Type B pancreatic cell (in vitro differentiated cells): ENCODE data around the gene HPCAL1. TPM values are rescaled to one million over a fixed set of nuclear protein-coding genes. Genes with fewer than 3 reads are reported as not detected.
A peak's percentile ranks its signal among the peaks of the same experiment; 100 is the strongest.

Source experiments
- DNase-seq: peaks from one replicate; pipeline ENCODE4 v3.0.0; 2021; ENCODE audit warnings: mixed read lengths; ENCODE audit not compliant: unreplicated experiment; ENCODE audit errors: extremely low spot score
- H3K27ac Mint-ChIP-seq: 2 replicates; pipeline ENCODE4 v1.8.0; 2021; ENCODE audit warnings: mild to moderate bottlenecking, mixed read lengths
- H3K27me3 Mint-ChIP-seq: 2 replicates; pipeline ENCODE4 v1.8.0; 2021; ENCODE audit warnings: mixed read lengths
- H3K36me3 Mint-ChIP-seq: 2 replicates; pipeline ENCODE4 v1.8.0; 2021; ENCODE audit warnings: mixed read lengths
- H3K4me1 Mint-ChIP-seq: one replicate; pipeline ENCODE4 v1.8.0; 2021; ENCODE audit warnings: mixed read lengths; ENCODE audit not compliant: unreplicated experiment
- H3K4me3 Mint-ChIP-seq: 2 replicates; pipeline ENCODE4 v1.8.0; 2021; ENCODE audit warnings: mild to moderate bottlenecking, mixed read lengths
- H3K9me3 Mint-ChIP-seq: 2 replicates; pipeline ENCODE4 v1.8.0; 2021; ENCODE audit warnings: mixed read lengths
- CTCF ChIP-seq: fragments of 200-600 bp; sonication (generic); conservative IDR thresholded peaks from 2 replicates; pipeline ENCODE4 v1.5.0; 2021; ENCODE audit warnings: antibody characterized with exemption, mild to moderate bottlenecking
- total RNA-seq: library from RNA; stranded (reverse); gene quantifications from 2 replicates; pipeline ENCODE4 v1.2.1, GENCODE V29; 2021; ENCODE audit warnings: low replicate concordance

The HPCAL1 gene
- total RNA-seq, 1 donor from 2014 or later = 17.8 TPM

- Mint-ChIP-seq H3K27me3 (no peaks in the 10 kb centered on the region), H3K36me3 (no peaks in the 10 kb centered on the region), H3K4me3 (no peak overlapping the region), H3K4me1 (peaks cover 15% of the 10 kb centered on the region), H3K27ac (no peak overlapping the region), H3K9me3 (no peaks in the 10 kb centered on the region)
- no peak for TF ChIP-seq CTCF
- DNase-seq = no peak
These were observed 89.8 kb downstream of the HPCAL1 start for GRCh38 chr2:10392548-10392947.

- Mint-ChIP-seq H3K4me1 (peaks cover 15% of the 10 kb centered on the region), H3K36me3 (no peaks in the 10 kb centered on the region), H3K4me3 (no peak overlapping the region), H3K9me3 (no peaks in the 10 kb centered on the region), H3K27me3 (no peaks in the 10 kb centered on the region), H3K27ac (no peak overlapping the region)
- no peak for DNase-seq
- TF ChIP-seq CTCF = no peak
These were observed 90.4 kb downstream of the HPCAL1 start for GRCh38 chr2:10392951-10393639.

- no peaks in the 10 kb centered on the region for H3K9me3 Mint-ChIP-seq
- no peaks in the 10 kb centered on the region for H3K27me3 Mint-ChIP-seq
- H3K27ac Mint-ChIP-seq = no peak overlapping the region
- DNase-seq = no peak
- H3K4me1 Mint-ChIP-seq = peaks cover 15% of the 10 kb centered on the region
- TF ChIP-seq CTCF = no peak
- H3K36me3 Mint-ChIP-seq = no peaks in the 10 kb centered on the region
- no peak overlapping the region for H3K4me3 Mint-ChIP-seq
These were observed 90.9 kb downstream of the HPCAL1 start for GRCh38 chr2:10393640-10393982.

GRCh38 chr2:10395893-10396292 lies 93.2 kb downstream of the HPCAL1 start:
- H3K4me3 Mint-ChIP-seq = no peak overlapping the region
- no peak for TF ChIP-seq CTCF
- no peak for DNase-seq
- no peaks in the 10 kb centered on the region for H3K27me3 Mint-ChIP-seq
- H3K9me3 Mint-ChIP-seq = no peaks in the 10 kb centered on the region
- H3K27ac Mint-ChIP-seq = peak overlapping the region; percentile 35
- peaks cover 15% of the 10 kb centered on the region for H3K4me1 Mint-ChIP-seq
- H3K36me3 Mint-ChIP-seq = no peaks in the 10 kb centered on the region

GRCh38 chr2:10396464-10396863 lies 93.8 kb downstream of the HPCAL1 start:
- H3K27me3 Mint-ChIP-seq = no peaks in the 10 kb centered on the region
- H3K4me1 Mint-ChIP-seq = peaks cover 15% of the 10 kb centered on the region
- H3K36me3 Mint-ChIP-seq = peaks cover 4% of the 10 kb centered on the region
- H3K4me3 Mint-ChIP-seq = no peak overlapping the region
- H3K9me3 Mint-ChIP-seq = no peaks in the 10 kb centered on the region
- H3K27ac Mint-ChIP-seq = no peak overlapping the region
- TF ChIP-seq CTCF = no peak
- no peak for DNase-seq
